GM12878 (cell line): ENCODE measurements around the gene CAPN7. TPM values are rescaled to one million over a fixed set of nuclear protein-coding genes. Genes with fewer than 3 reads are reported as not detected.
A peak's percentile ranks its signal among the peaks of the same experiment; 100 is the strongest.

Source experiments
- ASH2L ChIP-seq: fragments of 300-600, 200-600 bp; sonication (generic); IDR thresholded peaks from 2 replicates; pipeline ENCODE4 v1.6.1; 2017; ENCODE audit warnings: low read depth, mild to moderate bottlenecking, borderline replicate concordance
- BMI1 ChIP-seq: fragments of 450-650 bp; IDR thresholded peaks from 2 replicates; pipeline ENCODE4 v1.6.1; 2016; ENCODE audit warnings: mild to moderate bottlenecking, moderate library complexity, borderline replicate concordance
- BRCA1 ChIP-seq: IDR thresholded peaks from 2 replicates; pipeline ENCODE4 v1.6.1; 2011; ENCODE audit warnings: low read depth, low read length, improper control_type of control experiment
- CHD1 ChIP-seq: IDR thresholded peaks from 2 replicates; pipeline ENCODE4 v1.6.1; 2012; ENCODE audit warnings: low read depth, low read length, improper control_type of control experiment
- CTCF ChIP-seq, 3 experiments: IDR thresholded peaks in 2 of 3; conservative IDR thresholded peaks in 1 of 3; 2 replicates each; pipeline ENCODE4 v1.5.1; 2011; ENCODE audit warnings: low read depth in 3 of 3, low read length in 3 of 3, mild to moderate bottlenecking in 3 of 3, control low read depth in 2 of 3, moderate library complexity in 2 of 3, inconsistent platforms in 1 of 3, mixed read lengths in 1 of 3; ENCODE audit not compliant: control insufficient read depth in 2 of 3, insufficient read depth in 1 of 3; ENCODE audit errors: extremely low read depth in 1 of 3
- DPF2 ChIP-seq: fragments of 450-650 bp; IDR thresholded peaks from 2 replicates; pipeline ENCODE4 v1.6.1; 2017; ENCODE audit warnings: mild to moderate bottlenecking
- HDAC2 ChIP-seq: fragments of 200-600 bp; sonication (generic); IDR thresholded peaks from 2 replicates; pipeline ENCODE4 v1.6.1; 2017
- IKZF2 ChIP-seq, 2 experiments: fragments of 450-650 bp; IDR thresholded peaks; 2 replicates each; pipeline ENCODE4 v1.6.1; 2017; ENCODE audit warnings: mild to moderate bottlenecking in 2 of 2, moderate library complexity in 2 of 2
- KLF5 ChIP-seq: fragments of 450-650 bp; IDR thresholded peaks from 2 replicates; pipeline ENCODE4 v1.6.1; 2014; ENCODE audit warnings: mild to moderate bottlenecking; ENCODE audit not compliant: partially characterized antibody
- NFXL1 ChIP-seq: fragments of 450-650 bp; IDR thresholded peaks from 2 replicates; pipeline ENCODE4 v1.6.1; 2017; ENCODE audit warnings: antibody characterized with exemption, mild to moderate bottlenecking, borderline replicate concordance
- POLR2AphosphoS5 ChIP-seq: IDR thresholded peaks from 2 replicates; pipeline ENCODE4 v1.6.1; 2011; ENCODE audit warnings: mild to moderate bottlenecking, low read length, inconsistent platforms
- RELA ChIP-seq: fragments of 450-650 bp; IDR thresholded peaks from 2 replicates; pipeline ENCODE4 v1.8.0; 2014; ENCODE audit warnings: borderline replicate concordance; ENCODE audit not compliant: partially characterized antibody
- RELB ChIP-seq: fragments of 450-650 bp; IDR thresholded peaks from 2 replicates; pipeline ENCODE4 v1.6.1; 2017; ENCODE audit warnings: low read depth, mild to moderate bottlenecking, moderate library complexity
- RUNX3 ChIP-seq: IDR thresholded peaks from 2 replicates; pipeline ENCODE4 v1.6.1; 2012; ENCODE audit warnings: low read length, inconsistent platforms
- SUZ12 ChIP-seq: fragments of 200-600 bp; sonication (generic); IDR thresholded peaks from one replicate; pipeline ENCODE4 v1.6.1; 2018; ENCODE audit warnings: antibody characterized with exemption, mild to moderate bottlenecking; ENCODE audit not compliant: unreplicated experiment
- YBX1 ChIP-seq: fragments of 450-650 bp; IDR thresholded peaks from 2 replicates; pipeline ENCODE4 v1.6.1; 2016; ENCODE audit warnings: antibody characterized with exemption
- ZNF24 ChIP-seq: fragments of 450-650 bp; IDR thresholded peaks from 2 replicates; pipeline ENCODE4 v1.6.1; 2017; ENCODE audit warnings: antibody characterized with exemption, mild to moderate bottlenecking
- polyA plus RNA-seq, 11 experiments: library from polyadenylated mRNA; depleted of rRNA in 4 of 11; unstranded in 6 of 11; stranded (reverse) in 5 of 11; fragments of >200 nt; fragmentation: Nextera tagmentation in 4 of 11; fragmentation: Illumina TruSeq in 1 of 11; extraction: Ambion mirVana in 4 of 11; extraction: Trizol in 1 of 11; gene quantifications; 1 replicate in 1 of 11; 2 replicates in 10 of 11; pipeline versions ENCODE4 v1.2.1 to v1.2.3, GENCODE V29; 2011 to 2016; ENCODE audit warnings: inconsistent platforms in 2 of 11, missing spikeins in 2 of 11, low read depth in 1 of 11
- total RNA-seq, 4 experiments: library from RNA; depleted of rRNA in 3 of 4; stranded (reverse); fragments of >200 nt in 3 of 4; fragmentation: Illumina TruSeq in 1 of 4; extraction: Trizol in 1 of 4; gene quantifications; 2 replicates each; pipeline versions ENCODE4 v1.2.1 to v1.2.3, GENCODE V29; 2013 to 2021
- TF ChIP-seq, protein P1 (sequence below): fragments of 150-350 bp; IDR thresholded peaks from 2 replicates; pipeline ENCODE4 v1.6.1; 2016; ENCODE audit warnings: low read depth, low read length
- TF ChIP-seq, protein P2 (sequence below): IDR thresholded peaks from 2 replicates; pipeline ENCODE4 v1.6.1; 2012; ENCODE audit warnings: mild to moderate bottlenecking, low read depth, low read length

CAPN7 gene
- total and polyA plus RNA-seq, 10 of the 15 experiments (the other 5 are each of a cell fraction or from before 2014, with no cell fraction given): 5.3 to 27.0 (median 18.2) TPM

- TF ChIP-seq, protein P1, sequence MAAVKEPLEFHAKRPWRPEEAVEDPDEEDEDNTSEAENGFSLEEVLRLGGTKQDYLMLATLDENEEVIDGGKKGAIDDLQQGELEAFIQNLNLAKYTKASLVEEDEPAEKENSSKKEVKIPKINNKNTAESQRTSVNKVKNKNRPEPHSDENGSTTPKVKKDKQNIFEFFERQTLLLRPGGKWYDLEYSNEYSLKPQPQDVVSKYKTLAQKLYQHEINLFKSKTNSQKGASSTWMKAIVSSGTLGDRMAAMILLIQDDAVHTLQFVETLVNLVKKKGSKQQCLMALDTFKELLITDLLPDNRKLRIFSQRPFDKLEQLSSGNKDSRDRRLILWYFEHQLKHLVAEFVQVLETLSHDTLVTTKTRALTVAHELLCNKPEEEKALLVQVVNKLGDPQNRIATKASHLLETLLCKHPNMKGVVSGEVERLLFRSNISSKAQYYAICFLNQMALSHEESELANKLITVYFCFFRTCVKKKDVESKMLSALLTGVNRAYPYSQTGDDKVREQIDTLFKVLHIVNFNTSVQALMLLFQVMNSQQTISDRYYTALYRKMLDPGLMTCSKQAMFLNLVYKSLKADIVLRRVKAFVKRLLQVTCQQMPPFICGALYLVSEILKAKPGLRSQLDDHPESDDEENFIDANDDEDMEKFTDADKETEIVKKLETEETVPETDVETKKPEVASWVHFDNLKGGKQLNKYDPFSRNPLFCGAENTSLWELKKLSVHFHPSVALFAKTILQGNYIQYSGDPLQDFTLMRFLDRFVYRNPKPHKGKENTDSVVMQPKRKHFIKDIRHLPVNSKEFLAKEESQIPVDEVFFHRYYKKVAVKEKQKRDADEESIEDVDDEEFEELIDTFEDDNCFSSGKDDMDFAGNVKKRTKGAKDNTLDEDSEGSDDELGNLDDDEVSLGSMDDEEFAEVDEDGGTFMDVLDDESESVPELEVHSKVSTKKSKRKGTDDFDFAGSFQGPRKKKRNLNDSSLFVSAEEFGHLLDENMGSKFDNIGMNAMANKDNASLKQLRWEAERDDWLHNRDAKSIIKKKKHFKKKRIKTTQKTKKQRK: no peak
- TF ChIP-seq RELA (peak; percentile 37), NFXL1 (no peak), HDAC2 (no peak), CHD1 (no peak), BMI1 (no peak), IKZF2 (IDR thresholded peaks at IDR 0.05) (peak; percentile 88 to 90), BRCA1 (no peak), KLF5 (no peak), RELB (peak; percentile 50), ZNF24 (no peak), ASH2L (no peak), CTCF (IDR thresholded peaks at IDR 0.05 in 2 of 3, conservative IDR thresholded peaks at IDR 0.05 in 1 of 3; ENCODE audit: control insufficient read depth in 2 of 3, extremely low read depth in 1 of 3, insufficient read depth in 1 of 3, low read depth in 3 of 3, low read length in 3 of 3) (no peak), DPF2 (peak; percentile 70; the same call in 1 of the 2 replicates), RUNX3 (peak; percentile 99), POLR2AphosphoS5 (no peak), SUZ12 (no peak), YBX1 (no peak)
- TF ChIP-seq, protein P2, sequence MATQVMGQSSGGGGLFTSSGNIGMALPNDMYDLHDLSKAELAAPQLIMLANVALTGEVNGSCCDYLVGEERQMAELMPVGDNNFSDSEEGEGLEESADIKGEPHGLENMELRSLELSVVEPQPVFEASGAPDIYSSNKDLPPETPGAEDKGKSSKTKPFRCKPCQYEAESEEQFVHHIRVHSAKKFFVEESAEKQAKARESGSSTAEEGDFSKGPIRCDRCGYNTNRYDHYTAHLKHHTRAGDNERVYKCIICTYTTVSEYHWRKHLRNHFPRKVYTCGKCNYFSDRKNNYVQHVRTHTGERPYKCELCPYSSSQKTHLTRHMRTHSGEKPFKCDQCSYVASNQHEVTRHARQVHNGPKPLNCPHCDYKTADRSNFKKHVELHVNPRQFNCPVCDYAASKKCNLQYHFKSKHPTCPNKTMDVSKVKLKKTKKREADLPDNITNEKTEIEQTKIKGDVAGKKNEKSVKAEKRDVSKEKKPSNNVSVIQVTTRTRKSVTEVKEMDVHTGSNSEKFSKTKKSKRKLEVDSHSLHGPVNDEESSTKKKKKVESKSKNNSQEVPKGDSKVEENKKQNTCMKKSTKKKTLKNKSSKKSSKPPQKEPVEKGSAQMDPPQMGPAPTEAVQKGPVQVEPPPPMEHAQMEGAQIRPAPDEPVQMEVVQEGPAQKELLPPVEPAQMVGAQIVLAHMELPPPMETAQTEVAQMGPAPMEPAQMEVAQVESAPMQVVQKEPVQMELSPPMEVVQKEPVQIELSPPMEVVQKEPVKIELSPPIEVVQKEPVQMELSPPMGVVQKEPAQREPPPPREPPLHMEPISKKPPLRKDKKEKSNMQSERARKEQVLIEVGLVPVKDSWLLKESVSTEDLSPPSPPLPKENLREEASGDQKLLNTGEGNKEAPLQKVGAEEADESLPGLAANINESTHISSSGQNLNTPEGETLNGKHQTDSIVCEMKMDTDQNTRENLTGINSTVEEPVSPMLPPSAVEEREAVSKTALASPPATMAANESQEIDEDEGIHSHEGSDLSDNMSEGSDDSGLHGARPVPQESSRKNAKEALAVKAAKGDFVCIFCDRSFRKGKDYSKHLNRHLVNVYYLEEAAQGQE: no peak
Observed at GRCh38 chr3:15291589-15292541, 85.8 kb downstream of the CAPN7 start (continued).
